PC-3 (cell line): ENCODE measurements around the gene NEDD4L. TPM values are rescaled to one million over a fixed set of nuclear protein-coding genes. Genes with fewer than 3 reads are reported as not detected.
"Not testable (repeated sequence)": the region's sequence is repeated elsewhere in the genome, so short reads cannot be mapped to it uniquely, and the experiment has no call there.

Experiments
- ATAC-seq: fragments of 200-7000 bp; cut with Tn5 transposase; 2 replicates; pipeline ENCODE4 v1.9.1; 2020; ENCODE audit warnings: mild to moderate bottlenecking, moderate library complexity
- BruUV-seq: library from RNA; stranded (reverse); fragments of 400-500 nt; replicated peaks from 2 replicates; lab custom pipeline; 2021; lab: Mats Ljungman, UMichigan
- CTCF ChIA-PET: fragments of 300-600 bp; sonication (Branson Sonifier 250); formaldehyde crosslinking; loops from one replicate; lab custom pipeline; 2022; ENCODE audit warnings: antibody characterized with exemption; lab: Charles Lee
- POLR2A ChIA-PET: fragments of 300-600 bp; sonication (Branson Sonifier 250); formaldehyde crosslinking; loops from one replicate; lab custom pipeline; 2022; ENCODE audit warnings: antibody characterized with exemption; ENCODE audit not compliant: unreplicated experiment; lab: Charles Lee
- DNase-seq: peaks from one replicate; pipeline ENCODE4 v3.0.0-alpha.2; 2015
- H2AFZ ChIP-seq: fragments of 300-600 bp; sonication (generic); 2 replicates; pipeline ENCODE4 v1.6.0; 2016; ENCODE audit warnings: antibody characterized with exemption, low read length
- H3F3A ChIP-seq: fragments of 300-600 bp; sonication (generic); one replicate; pipeline ENCODE4 v1.6.0; 2017; ENCODE audit warnings: antibody characterized with exemption, low read length, control low read depth, mild to moderate bottlenecking; ENCODE audit not compliant: unreplicated experiment
- H3K27ac ChIP-seq: fragments of 300-600 bp; sonication (generic); 2 replicates; pipeline ENCODE4 v1.5.1; 2016; ENCODE audit warnings: mild to moderate bottlenecking, low read length
- H3K27me3 ChIP-seq: fragments of 300-600 bp; sonication (generic); 2 replicates; pipeline ENCODE4 v1.6.1; 2016; ENCODE audit warnings: low read length, mixed read lengths
- H3K36me3 ChIP-seq: fragments of 300-600 bp; sonication (generic); 2 replicates; pipeline ENCODE4 v1.6.1; 2016; ENCODE audit warnings: low read depth, mixed run types, low read length, mixed read lengths
- H3K4me1 ChIP-seq: fragments of 300-600 bp; sonication (generic); 2 replicates; pipeline ENCODE4 v1.5.1; 2016; ENCODE audit warnings: low read length; ENCODE audit not compliant: insufficient read depth
- H3K4me2 ChIP-seq: fragments of 300-600 bp; sonication (generic); 2 replicates; pipeline ENCODE4 v1.6.0; 2016; ENCODE audit warnings: low read length
- H3K4me3 ChIP-seq: fragments of 300-600 bp; sonication (generic); 2 replicates; pipeline ENCODE4 v1.5.1; 2016; ENCODE audit warnings: mild to moderate bottlenecking, low read length, mixed read lengths
- H3K79me2 ChIP-seq: fragments of 300-600 bp; sonication (generic); 2 replicates; pipeline ENCODE4 v1.6.1; 2017; ENCODE audit warnings: low read length, mixed read lengths
- H3K9ac ChIP-seq: fragments of 300-600 bp; sonication (generic); 2 replicates; pipeline ENCODE4 v1.6.0; 2016; ENCODE audit warnings: mild to moderate bottlenecking, low read length
- H3K9me2 ChIP-seq: fragments of 300-600 bp; sonication (generic); replicated peaks from 2 replicates; pipeline ENCODE4 v1.6.1; 2016; ENCODE audit warnings: mixed run types, low read length, mixed read lengths
- H3K9me3 ChIP-seq: fragments of 300-600 bp; sonication (generic); 2 replicates; pipeline ENCODE4 v1.6.1; 2016; ENCODE audit warnings: low read length, mixed read lengths
- H4K20me1 ChIP-seq: fragments of 300-600 bp; sonication (generic); 2 replicates; pipeline ENCODE4 v1.6.1; 2016; ENCODE audit warnings: low read length, mixed read lengths
- EZH2 ChIP-seq: fragments of 300-600 bp; sonication (generic); IDR thresholded peaks from one replicate; pipeline ENCODE4 v1.6.1; 2017; ENCODE audit warnings: antibody characterized with exemption, mild to moderate bottlenecking, low read length; ENCODE audit not compliant: unreplicated experiment
- EZH2phosphoT487 ChIP-seq: fragments of 300-600 bp; sonication (generic); IDR thresholded peaks from 2 replicates; pipeline ENCODE4 v1.6.1; 2018; ENCODE audit warnings: mild to moderate bottlenecking, antibody characterized with exemption, low read length, borderline replicate concordance
- intact Hi-C: fragments of 100-400 bp; cut with micrococcal nuclease; formaldehyde crosslinking; loops from 2 replicates; pipeline ENCODE4 v1.9.0; 2023
- total RNA-seq: library from RNA; depleted of rRNA; stranded (reverse); fragments of >200 nt; gene quantifications from 2 replicates; pipeline ENCODE4 v1.2.3, GENCODE V29; 2014
- TF ChIP-seq, protein P1 (sequence below): fragments of 300-600 bp; sonication (generic); conservative IDR thresholded peaks from 2 replicates; pipeline ENCODE4 v1.5.1; 2017; ENCODE audit warnings: antibody characterized with exemption, low read depth, mild to moderate bottlenecking, low read length

The NEDD4L gene
- total RNA-seq, 1 experiment from 2014 or later: 105 TPM

DNA sequence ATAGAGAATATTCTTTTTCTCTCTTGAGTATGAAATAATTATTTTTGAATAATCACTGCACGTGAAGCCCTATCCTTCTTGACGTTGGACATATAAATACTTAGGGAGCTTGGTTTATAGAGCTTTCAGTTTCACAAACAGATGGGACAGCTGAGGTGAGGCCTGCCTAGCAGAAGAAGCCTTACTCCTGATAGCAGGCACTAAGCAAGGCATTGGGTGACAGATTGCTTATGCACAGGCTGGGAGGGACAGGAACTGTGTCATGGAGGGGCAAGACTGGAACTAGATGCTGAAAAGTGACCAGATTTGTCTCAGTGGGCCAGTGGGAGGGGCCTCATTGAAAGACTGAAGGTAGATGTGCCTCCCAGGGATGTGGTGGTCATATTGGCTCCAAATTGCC lies 220.8 kb downstream of the NEDD4L start:
- intact Hi-C loops: loop anchor here (5.0 kb wide), 1 partner anchor 78 kb away; no protein-coding TSS in a partner anchor
- BruUV-seq: no TSS peak
- Histone ChIP-seq H3K36me3 (peaks cover 3% of the 10 kb centered on the region; the same call in 1 of the 2 replicates), H3K4me3 (no peak overlapping the region), H3K27ac (0 out of 2 replicates have a peak overlapping the region, but pooled peaks have one; percentile 85), H3K4me1 (peaks cover 69% of the 10 kb centered on the region), H3K27me3 (no peaks in the 10 kb centered on the region), H4K20me1 (no peaks in the 10 kb centered on the region), H3K79me2 (peaks cover 75% of the 10 kb centered on the region), H3K9ac (no peak overlapping the region), H3K4me2 (peak overlapping the region; percentile 81; the same call in 1 of the 2 replicates), H3K9me3 (no peaks in the 10 kb centered on the region), H3F3A (peaks cover 15% of the 10 kb centered on the region), H3K9me2 (no peaks in the 10 kb centered on the region), H2AFZ (no peak overlapping the region)
- DNase-seq: no peak
- CTCF ChIA-PET: no interaction called here
- POLR2A ChIA-PET: no interaction called here
- TF ChIP-seq, protein P1, sequence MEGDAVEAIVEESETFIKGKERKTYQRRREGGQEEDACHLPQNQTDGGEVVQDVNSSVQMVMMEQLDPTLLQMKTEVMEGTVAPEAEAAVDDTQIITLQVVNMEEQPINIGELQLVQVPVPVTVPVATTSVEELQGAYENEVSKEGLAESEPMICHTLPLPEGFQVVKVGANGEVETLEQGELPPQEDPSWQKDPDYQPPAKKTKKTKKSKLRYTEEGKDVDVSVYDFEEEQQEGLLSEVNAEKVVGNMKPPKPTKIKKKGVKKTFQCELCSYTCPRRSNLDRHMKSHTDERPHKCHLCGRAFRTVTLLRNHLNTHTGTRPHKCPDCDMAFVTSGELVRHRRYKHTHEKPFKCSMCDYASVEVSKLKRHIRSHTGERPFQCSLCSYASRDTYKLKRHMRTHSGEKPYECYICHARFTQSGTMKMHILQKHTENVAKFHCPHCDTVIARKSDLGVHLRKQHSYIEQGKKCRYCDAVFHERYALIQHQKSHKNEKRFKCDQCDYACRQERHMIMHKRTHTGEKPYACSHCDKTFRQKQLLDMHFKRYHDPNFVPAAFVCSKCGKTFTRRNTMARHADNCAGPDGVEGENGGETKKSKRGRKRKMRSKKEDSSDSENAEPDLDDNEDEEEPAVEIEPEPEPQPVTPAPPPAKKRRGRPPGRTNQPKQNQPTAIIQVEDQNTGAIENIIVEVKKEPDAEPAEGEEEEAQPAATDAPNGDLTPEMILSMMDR: no peak
- TF ChIP-seq EZH2 (no peak), EZH2phosphoT487 (no peak)
- ATAC-seq: no peak

GRCh38 chr18:58265489-58265888 lies 221.5 kb downstream of the NEDD4L start:
- CTCF ChIA-PET, intact Hi-C loops, DNase-seq, ATAC-seq, H3K27ac ChIP-seq, H3K4me3 ChIP-seq, H3K9ac ChIP-seq, POLR2A ChIA-PET, H4K20me1 ChIP-seq, H3K9me2 ChIP-seq, H3K27me3 ChIP-seq, H2AFZ ChIP-seq, H3K4me2 ChIP-seq, H3K36me3 ChIP-seq, BruUV-seq, H3K9me3 ChIP-seq: not testable (repeated sequence)
- Histone ChIP-seq H3K4me1 (peaks cover 75% of the 10 kb centered on the region), H3F3A (peaks cover 15% of the 10 kb centered on the region), H3K79me2 (peaks cover 73% of the 10 kb centered on the region)

- Histone ChIP-seq H3K9me3 (no peaks in the 10 kb centered on the region), H3K9me2 (no peaks in the 10 kb centered on the region), H3K4me2 (no peak overlapping the region), H3K27ac (no peak overlapping the region), H3K4me3 (no peak overlapping the region), H3K27me3 (no peaks in the 10 kb centered on the region), H3K4me1 (peaks cover 77% of the 10 kb centered on the region), H3K9ac (no peak overlapping the region), H3K79me2 (peaks cover 73% of the 10 kb centered on the region), H3K36me3 (peaks cover 3% of the 10 kb centered on the region; the same call in 1 of the 2 replicates), H3F3A (peaks cover 15% of the 10 kb centered on the region), H4K20me1 (no peaks in the 10 kb centered on the region), H2AFZ (no peak overlapping the region)
- TF ChIP-seq, protein P1: no peak
- no peak for TF ChIP-seq EZH2
- no peak for TF ChIP-seq EZH2phosphoT487
- no TSS peak for BruUV-seq
- no peak for DNase-seq
- CTCF ChIA-PET: interaction anchor here (0.6 kb wide), 1 partner anchor 116 kb away, joined by 3 read pairs; no protein-coding TSS in a partner anchor
- intact Hi-C loops: no loop called here
- ATAC-seq: no peak
- POLR2A ChIA-PET: no interaction called here
Observed at GRCh38 chr18:58266291-58266690, 222.3 kb downstream of the NEDD4L start.
